GM21529 (cell line): Measurements from ENCODE around the gene GIT2.

Source experiments
- ATAC-seq: cut with Tn5 transposase; IDR thresholded peaks from one replicate; pipeline ENCODE4 v1.9.1; 2021; ENCODE audit not compliant: unreplicated experiment

GIT2 gene

GRCh38 chr12:109983432-109984142, 12.6 kb downstream of the GIT2 start:
- no peak for ATAC-seq

DNA sequence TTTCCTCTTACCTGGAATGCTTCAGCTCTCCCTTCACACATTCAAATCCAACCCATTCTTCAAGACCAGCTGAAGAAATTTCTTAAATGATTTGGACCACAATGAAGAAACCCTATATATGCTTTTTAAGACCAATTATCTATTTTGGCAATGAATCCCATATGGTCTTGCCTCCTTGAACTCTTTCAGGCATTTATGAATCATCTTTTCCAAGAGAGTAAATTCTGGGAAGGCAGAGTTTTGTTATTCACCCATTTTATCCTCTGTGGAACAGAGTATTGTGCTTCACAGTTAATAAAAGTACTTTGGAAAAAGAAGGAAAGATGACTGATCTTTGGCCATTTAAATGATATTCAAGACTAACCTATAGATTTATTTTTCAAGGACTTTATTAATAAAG, 14.0 kb downstream of the GIT2 start:
- no peak for ATAC-seq

- ATAC-seq = no peak
Observed at GRCh38 chr12:109981311-109981710, 14.9 kb downstream of the GIT2 start.

- ATAC-seq = no peak
Observed at GRCh38 chr12:109972821-109973220, 23.3 kb downstream of the GIT2 start.

- ATAC-seq = no peak
Observed at GRCh38 chr12:109968801-109969200, 27.4 kb downstream of the GIT2 start.

- ATAC-seq = no peak
Observed at GRCh38 chr12:109968032-109968420, 28.1 kb downstream of the GIT2 start.

- ATAC-seq = no peak
Observed at GRCh38 chr12:109967383-109968031, 28.7 kb downstream of the GIT2 start.

GRCh38 chr12:109966546-109966945, 29.6 kb downstream of the GIT2 start:
- no peak for ATAC-seq

GRCh38 chr12:109963743-109964429, 32.3 kb downstream of the GIT2 start:
- no peak for ATAC-seq

DNA sequence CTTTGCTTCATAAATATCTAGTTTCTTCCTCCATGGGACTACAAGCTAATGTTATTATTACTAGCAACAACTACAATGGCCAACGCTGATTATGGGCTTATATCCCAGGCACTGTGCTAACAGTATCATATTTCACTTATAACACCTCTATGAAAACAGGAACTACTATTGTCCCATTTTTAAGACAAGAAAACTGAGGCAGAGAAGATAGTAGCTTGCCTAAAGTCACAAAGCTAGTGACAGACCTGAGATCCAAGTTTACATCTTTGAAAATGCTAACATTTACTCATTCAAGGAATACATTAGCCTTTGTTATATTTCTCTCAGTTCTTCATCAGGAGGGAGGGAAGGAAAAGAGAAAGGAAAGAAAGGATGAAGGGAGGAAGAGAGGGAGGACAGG, 32.8 kb downstream of the GIT2 start:
- no peak for ATAC-seq

GRCh38 chr12:109962398-109962797, 33.8 kb downstream of the GIT2 start:
- no peak for ATAC-seq

DNA sequence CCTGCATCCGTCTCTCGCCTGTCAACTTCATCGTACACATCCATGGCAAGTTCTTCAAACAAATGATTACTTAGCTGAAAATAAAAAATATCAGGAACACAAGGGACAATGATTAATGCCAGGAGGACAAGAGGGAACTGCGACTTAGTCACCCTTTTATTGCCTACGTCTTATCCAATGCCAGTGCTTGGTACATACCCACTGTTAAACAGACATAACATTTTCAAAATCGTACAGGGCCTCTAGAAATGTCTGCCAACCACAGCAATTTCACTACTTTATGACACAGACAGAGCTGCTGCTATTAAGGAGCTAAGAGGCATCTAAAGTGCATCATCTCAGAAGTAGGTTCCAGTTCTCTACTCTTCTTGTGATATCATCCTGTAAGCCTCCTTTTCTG, 34.6 kb downstream of the GIT2 start:
- no peak for ATAC-seq

GRCh38 chr12:109961201-109961600, 35.0 kb downstream of the GIT2 start:
- ATAC-seq = no peak

DNA sequence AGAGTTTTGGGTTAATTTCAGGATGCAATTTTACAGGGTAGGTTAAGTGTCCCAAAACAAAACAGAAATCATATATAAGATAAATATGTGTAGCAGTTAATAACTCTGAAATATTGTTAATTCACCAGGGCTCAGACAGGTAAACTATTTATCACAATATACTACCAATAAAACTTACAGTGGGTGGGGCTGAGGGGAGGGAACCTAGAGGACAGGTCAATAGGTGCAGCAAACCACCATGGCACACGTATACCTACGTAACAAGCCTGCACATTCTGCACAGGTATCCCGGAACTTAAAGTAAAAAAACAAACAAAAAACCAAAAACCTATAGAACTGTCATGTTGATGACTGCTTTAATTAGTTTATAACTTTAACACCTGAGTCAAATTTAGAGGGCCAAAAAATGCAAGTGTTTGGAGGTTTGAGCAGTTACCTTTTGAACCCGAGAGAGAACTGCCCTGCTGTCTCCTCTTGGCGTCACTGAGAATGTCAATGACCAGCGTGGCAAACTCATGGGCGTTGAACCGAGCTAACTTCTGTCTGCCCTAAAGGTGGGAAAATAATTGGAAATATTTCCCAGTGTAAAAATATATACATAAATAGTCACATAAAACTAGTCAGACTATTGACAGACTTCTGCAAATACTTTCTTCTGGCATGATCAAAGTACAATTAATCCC, 36.6 kb downstream of the GIT2 start:
- no peak for ATAC-seq

DNA sequence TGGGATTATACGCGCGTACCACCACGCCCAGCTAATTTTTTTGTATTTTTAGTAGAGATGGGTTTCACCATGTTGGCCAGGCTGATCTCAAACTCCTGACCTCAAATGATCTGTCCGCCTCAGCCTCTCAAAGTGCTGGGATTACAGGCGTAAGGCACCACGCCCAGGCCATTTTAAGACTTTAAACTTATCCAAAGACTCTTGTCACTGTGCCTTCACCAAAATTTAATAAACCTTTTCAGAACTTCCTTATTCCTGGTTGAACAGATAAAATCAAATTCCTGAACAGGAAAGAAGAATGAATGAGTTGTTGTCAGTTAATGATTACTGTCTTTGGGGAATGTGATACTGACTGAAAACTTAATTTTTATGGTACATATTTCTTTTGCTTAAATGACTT, 37.8 kb downstream of the GIT2 start:
- ATAC-seq = no peak

- no peak for ATAC-seq
Observed at GRCh38 chr12:109953656-109954055, 42.5 kb downstream of the GIT2 start.

DNA sequence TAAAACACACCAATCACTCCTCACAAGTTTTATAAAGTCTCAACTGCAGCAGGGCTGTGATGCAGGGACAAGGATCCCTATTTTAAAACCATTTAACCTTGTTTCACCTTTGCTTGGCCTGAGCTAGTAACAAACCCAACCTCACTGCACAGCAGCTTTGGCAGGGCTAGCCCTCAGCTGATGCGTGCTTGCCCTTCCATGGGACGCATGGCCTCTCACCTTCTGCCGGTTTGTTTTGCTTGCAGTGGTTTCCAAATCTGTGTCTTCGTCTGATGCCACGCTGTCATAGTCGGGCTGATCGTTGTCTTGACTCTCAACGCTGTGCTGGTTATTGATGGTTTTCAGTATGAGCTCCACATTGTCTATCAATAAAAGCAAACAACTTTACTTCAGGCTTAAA, 43.3 kb downstream of the GIT2 start:
- no peak for ATAC-seq

GRCh38 chr12:109952160-109952858, 43.9 kb downstream of the GIT2 start:
- peak; percentile 72 for ATAC-seq

DNA sequence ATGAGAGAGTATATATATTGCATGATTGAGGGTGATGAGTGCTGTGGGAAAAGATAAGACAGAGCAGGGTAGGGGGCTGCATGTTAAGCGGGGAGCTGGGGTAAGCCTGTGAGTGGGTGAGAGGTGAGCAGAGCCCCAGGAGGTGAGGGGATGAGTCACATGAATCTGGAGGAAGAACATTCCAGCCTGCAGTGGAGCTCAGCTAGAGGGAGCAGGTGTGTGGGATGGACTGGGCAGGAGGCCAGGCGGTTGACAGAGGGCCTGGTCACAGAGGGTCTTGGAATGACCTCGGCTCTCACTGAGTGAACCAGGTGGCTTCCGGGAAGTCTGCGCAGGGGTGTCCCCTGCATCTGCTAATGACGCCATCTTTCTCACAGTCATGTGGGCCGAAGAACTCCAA, 44.4 kb downstream of the GIT2 start:
- no peak for ATAC-seq

DNA sequence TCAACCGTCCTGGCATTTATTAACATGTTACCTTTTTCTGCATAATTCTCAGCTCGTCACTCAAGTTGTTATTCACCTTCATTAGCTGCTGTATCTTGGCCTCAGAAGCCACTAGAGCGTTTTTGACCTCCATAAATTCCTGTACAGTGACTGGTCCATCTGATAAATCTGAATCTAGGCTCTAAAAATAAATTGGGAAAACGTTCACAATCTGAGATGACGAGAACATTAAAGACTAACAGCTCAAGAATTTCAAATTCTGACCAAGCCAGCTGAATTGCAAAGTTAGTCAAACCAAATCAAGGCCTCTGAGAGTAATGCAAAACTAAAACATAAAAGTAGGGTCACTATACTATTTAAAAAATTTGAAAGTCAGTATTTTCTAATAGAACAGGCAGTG, 45.0 kb downstream of the GIT2 start:
- ATAC-seq = no peak

DNA sequence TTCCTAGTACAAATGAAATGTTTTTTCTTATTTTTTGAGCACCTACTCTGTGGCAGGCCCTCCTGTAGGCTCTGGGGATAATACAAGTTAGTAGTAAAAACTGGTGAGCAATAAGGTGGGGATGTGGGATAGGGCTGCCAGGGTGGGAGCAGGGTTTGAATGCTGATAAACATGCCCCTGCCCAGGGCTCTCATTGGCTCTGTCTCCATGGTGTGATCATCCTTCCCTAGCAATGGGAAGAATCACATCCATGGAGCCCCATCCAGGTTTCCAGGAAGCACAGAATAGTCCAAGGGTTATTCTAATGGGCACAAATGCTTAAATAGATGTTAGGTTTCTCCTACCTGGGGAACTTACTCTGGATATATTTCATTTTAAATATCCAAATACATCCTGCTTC, 45.5 kb downstream of the GIT2 start:
- no peak for ATAC-seq
